Activated CD4-positive, alpha-beta T cell treated with anti-CD3 and anti-CD28 coated beads, Interleukin-2, amount 10 ng/mL, durations not matched to agents 7 days and 5 days (primary cell): ENCODE measurements around the gene ITGB3. TPM values are rescaled to one million over a fixed set of nuclear protein-coding genes. Genes with fewer than 3 reads are reported as not detected.

ENCODE experiments used
- CTCF ChIA-PET: fragments of 350-600 bp; sonication (Branson Sonifier 250); formaldehyde crosslinking; loops from one replicate; lab custom pipeline; 2021; ENCODE audit warnings: antibody characterized with exemption; lab: Charles Lee
- POLR2A ChIA-PET: fragments of 350-600 bp; sonication (Branson Sonifier 250); formaldehyde crosslinking; loops from one replicate; lab custom pipeline; 2021; ENCODE audit warnings: antibody characterized with exemption; lab: Charles Lee
- DNase-seq: peaks from one replicate; pipeline ENCODE4 v3.0.0-alpha.2; 2020
- H3K27ac Mint-ChIP-seq: one replicate; pipeline ENCODE4 v1.8.0; 2021; ENCODE audit warnings: mild to moderate bottlenecking, moderate library complexity, mixed read lengths
- H3K27me3 Mint-ChIP-seq: one replicate; pipeline ENCODE4 v1.8.0; 2021; ENCODE audit warnings: mixed read lengths
- H3K36me3 Mint-ChIP-seq: one replicate; pipeline ENCODE4 v1.8.0; 2021; ENCODE audit warnings: low read depth, mixed read lengths
- H3K4me1 Mint-ChIP-seq: one replicate; pipeline ENCODE4 v1.8.0; 2021; ENCODE audit warnings: mixed read lengths
- H3K4me3 Mint-ChIP-seq: one replicate; pipeline ENCODE4 v1.8.0; 2021; ENCODE audit warnings: mild to moderate bottlenecking, moderate library complexity, mixed read lengths
- H3K9me3 Mint-ChIP-seq: one replicate; pipeline ENCODE4 v1.8.0; 2021; ENCODE audit warnings: mixed read lengths
- total RNA-seq, 2 experiments: library from RNA; stranded (reverse); gene quantifications; one replicate each; pipeline ENCODE4 v1.2.3, GENCODE V29; 2021

The ITGB3 gene
- total RNA-seq, 2 experiments from 2014 or later, result 0.52 to 0.98 TPM

- CTCF ChIA-PET, result interaction anchor here (0.7 to 1.2 kb wide), 2 partner anchors 13 to 256 kb away, joined by 3 read pairs; no protein-coding TSS in a partner anchor
- H3K4me3 Mint-ChIP-seq, result no peak overlapping the region
Observed at GRCh38 chr17:47286198-47286914, 32.7 kb downstream of the ITGB3 start.

GRCh38 chr17:47287068-47287467, 33.4 kb downstream of the ITGB3 start:
- H3K36me3 Mint-ChIP-seq, result no peaks in the 10 kb centered on the region
- ChIA-PET CTCF (interaction anchor here (0.9 to 1.5 kb wide), 2 partner anchors 14 to 56 kb away, joined by 3 read pairs; no protein-coding TSS in a partner anchor), POLR2A (interaction anchor here (0.5 kb wide), 1 partner anchor 54 kb away, joined by 3 read pairs; no protein-coding TSS in a partner anchor)
- H3K27me3 Mint-ChIP-seq, result peaks cover 6% of the 10 kb centered on the region
- no peaks in the 10 kb centered on the region for H3K9me3 Mint-ChIP-seq
- H3K27ac Mint-ChIP-seq, result no peak overlapping the region
- no peak for DNase-seq
- H3K4me1 Mint-ChIP-seq, result no peaks in the 10 kb centered on the region
- no peak overlapping the region for H3K4me3 Mint-ChIP-seq

More at GRCh38 chr17:47286198-47286914, 32.7 kb downstream of the ITGB3 start:
- no peak overlapping the region for H3K27ac Mint-ChIP-seq
- POLR2A ChIA-PET, result interaction anchor here (0.5 kb wide), 1 partner anchor 53 kb away, joined by 3 read pairs; no protein-coding TSS in a partner anchor
- H3K9me3 Mint-ChIP-seq, result no peaks in the 10 kb centered on the region
- no peaks in the 10 kb centered on the region for H3K36me3 Mint-ChIP-seq
- H3K4me1 Mint-ChIP-seq, result no peaks in the 10 kb centered on the region
- peaks cover 6% of the 10 kb centered on the region for H3K27me3 Mint-ChIP-seq
- no peak for DNase-seq

GRCh38 chr17:47287639-47288038, 34.0 kb downstream of the ITGB3 start:
- CTCF ChIA-PET, result interaction anchor here (0.9 to 1.5 kb wide), 2 partner anchors 13 to 57 kb away, joined by 3 read pairs; no protein-coding TSS in a partner anchor

GRCh38 chr17:47288531-47289116, 35.0 kb downstream of the ITGB3 start:
- peaks cover 6% of the 10 kb centered on the region for H3K27me3 Mint-ChIP-seq
- H3K4me3 Mint-ChIP-seq, result no peak overlapping the region
- ChIA-PET POLR2A (no interaction called here), CTCF (interaction anchor here (0.7 to 2.4 kb wide), 5 partner anchors 10 to 327 kb away, joined by 3 to 7 read pairs (median 3); no protein-coding TSS in a partner anchor)
- H3K9me3 Mint-ChIP-seq, result no peaks in the 10 kb centered on the region
- DNase-seq, result no peak
- no peaks in the 10 kb centered on the region for H3K4me1 Mint-ChIP-seq
- no peak overlapping the region for H3K27ac Mint-ChIP-seq
- H3K36me3 Mint-ChIP-seq, result no peaks in the 10 kb centered on the region

More at GRCh38 chr17:47287639-47288038, 34.0 kb downstream of the ITGB3 start:
- DNase-seq, result no peak
- Mint-ChIP-seq H3K27ac (no peak overlapping the region), H3K36me3 (no peaks in the 10 kb centered on the region), H3K27me3 (peaks cover 6% of the 10 kb centered on the region), H3K4me3 (no peak overlapping the region), H3K9me3 (no peaks in the 10 kb centered on the region), H3K4me1 (no peaks in the 10 kb centered on the region)
- POLR2A ChIA-PET, result no interaction called here

GRCh38 chr17:47289302-47289701, 35.7 kb downstream of the ITGB3 start:
- Mint-ChIP-seq H3K4me3 (no peak overlapping the region), H3K27me3 (peaks cover 2% of the 10 kb centered on the region), H3K4me1 (no peaks in the 10 kb centered on the region), H3K9me3 (no peaks in the 10 kb centered on the region), H3K36me3 (no peaks in the 10 kb centered on the region), H3K27ac (no peak overlapping the region)
- ChIA-PET CTCF (interaction anchor here (0.7 to 2.4 kb wide), 4 partner anchors 9 to 326 kb away, joined by 3 to 7 read pairs (median 4); no protein-coding TSS in a partner anchor), POLR2A (no interaction called here)
- no peak for DNase-seq

- H3K4me3 Mint-ChIP-seq, result no peak overlapping the region
- ChIA-PET CTCF (interaction anchor here (1.6 kb wide), 1 partner anchor 15 kb away, joined by 4 read pairs; no protein-coding TSS in a partner anchor), POLR2A (interaction anchor here (0.5 kb wide), 1 partner anchor 113 kb away, joined by 8 read pairs; no protein-coding TSS in a partner anchor)
- no peak for DNase-seq
- H3K27me3 Mint-ChIP-seq, result peaks cover 4% of the 10 kb centered on the region
- no peaks in the 10 kb centered on the region for H3K4me1 Mint-ChIP-seq
- H3K36me3 Mint-ChIP-seq, result no peaks in the 10 kb centered on the region
- no peaks in the 10 kb centered on the region for H3K9me3 Mint-ChIP-seq
- H3K27ac Mint-ChIP-seq, result no peak overlapping the region
Observed at GRCh38 chr17:47290870-47291241, 37.2 kb downstream of the ITGB3 start.

- CTCF ChIA-PET, result interaction anchor here (0.6 to 1.6 kb wide), 2 partner anchors 14 to 191 kb away, joined by 3 to 4 read pairs; no protein-coding TSS in a partner anchor
- H3K4me1 Mint-ChIP-seq, result no peaks in the 10 kb centered on the region
Observed at GRCh38 chr17:47291242-47291873, 37.7 kb downstream of the ITGB3 start.

GRCh38 chr17:47292206-47292605, 38.6 kb downstream of the ITGB3 start:
- Mint-ChIP-seq H3K4me1 (no peaks in the 10 kb centered on the region), H3K27me3 (peaks cover 2% of the 10 kb centered on the region), H3K4me3 (no peak overlapping the region), H3K27ac (no peak overlapping the region), H3K9me3 (no peaks in the 10 kb centered on the region), H3K36me3 (no peaks in the 10 kb centered on the region)
- POLR2A ChIA-PET, result no interaction called here
- no peak for DNase-seq
- CTCF ChIA-PET, result interaction anchor here (0.6 kb wide), 1 partner anchor 191 kb away, joined by 3 read pairs; no protein-coding TSS in a partner anchor

More at GRCh38 chr17:47291242-47291873, 37.7 kb downstream of the ITGB3 start:
- Mint-ChIP-seq H3K36me3 (no peaks in the 10 kb centered on the region), H3K4me3 (no peak overlapping the region), H3K9me3 (no peaks in the 10 kb centered on the region), H3K27ac (no peak overlapping the region), H3K27me3 (peaks cover 2% of the 10 kb centered on the region)
- POLR2A ChIA-PET, result interaction anchor here (0.5 kb wide), 1 partner anchor 112 kb away, joined by 8 read pairs; no protein-coding TSS in a partner anchor
- no peak for DNase-seq

- Mint-ChIP-seq H3K4me3 (no peak overlapping the region), H3K9me3 (no peaks in the 10 kb centered on the region), H3K4me1 (no peaks in the 10 kb centered on the region), H3K27me3 (peaks cover 4% of the 10 kb centered on the region), H3K27ac (no peak overlapping the region), H3K36me3 (no peaks in the 10 kb centered on the region)
- ChIA-PET POLR2A (no interaction called here), CTCF (interaction anchor here (0.8 kb wide), 1 partner anchor 316 kb away, joined by 3 read pairs; no protein-coding TSS in a partner anchor)
- DNase-seq, result no peak
Observed at GRCh38 chr17:47295037-47295873, 41.6 kb downstream of the ITGB3 start.

- ChIA-PET POLR2A (no interaction called here), CTCF (interaction anchor here (0.8 kb wide), 1 partner anchor 315 kb away, joined by 3 read pairs; no protein-coding TSS in a partner anchor)
- H3K36me3 Mint-ChIP-seq, result no peaks in the 10 kb centered on the region
- H3K9me3 Mint-ChIP-seq, result no peaks in the 10 kb centered on the region
- H3K4me3 Mint-ChIP-seq, result no peak overlapping the region
- DNase-seq, result no peak
- peaks cover 5% of the 10 kb centered on the region for H3K27me3 Mint-ChIP-seq
- H3K27ac Mint-ChIP-seq, result no peak overlapping the region
- no peaks in the 10 kb centered on the region for H3K4me1 Mint-ChIP-seq
Observed at GRCh38 chr17:47295874-47296255, 42.2 kb downstream of the ITGB3 start.

GRCh38 chr17:47297661-47298400, 44.2 kb downstream of the ITGB3 start:
- H3K9me3 Mint-ChIP-seq, result peaks cover 10% of the 10 kb centered on the region
- H3K27ac Mint-ChIP-seq, result no peak overlapping the region
- CTCF ChIA-PET, result interaction anchor here (0.6 kb wide), 1 partner anchor 9 kb away, joined by 3 read pairs; no protein-coding TSS in a partner anchor
- peaks cover 18% of the 10 kb centered on the region for H3K27me3 Mint-ChIP-seq
- H3K4me1 Mint-ChIP-seq, result peaks cover 2% of the 10 kb centered on the region
- no peak overlapping the region for H3K4me3 Mint-ChIP-seq
- POLR2A ChIA-PET, result no interaction called here
- peaks cover 5% of the 10 kb centered on the region for H3K36me3 Mint-ChIP-seq
- DNase-seq, result no peak
